NOMO-1 (cell line): ENCODE measurements around the gene PRR3.

Experiments
- DNase-seq, 2 experiments: peaks; one replicate each; lab custom pipeline; 2025; ENCODE audit not compliant: unreplicated experiment in 2 of 2; lab: John Stamatoyannopoulos, UW

PRR3 gene

DNA sequence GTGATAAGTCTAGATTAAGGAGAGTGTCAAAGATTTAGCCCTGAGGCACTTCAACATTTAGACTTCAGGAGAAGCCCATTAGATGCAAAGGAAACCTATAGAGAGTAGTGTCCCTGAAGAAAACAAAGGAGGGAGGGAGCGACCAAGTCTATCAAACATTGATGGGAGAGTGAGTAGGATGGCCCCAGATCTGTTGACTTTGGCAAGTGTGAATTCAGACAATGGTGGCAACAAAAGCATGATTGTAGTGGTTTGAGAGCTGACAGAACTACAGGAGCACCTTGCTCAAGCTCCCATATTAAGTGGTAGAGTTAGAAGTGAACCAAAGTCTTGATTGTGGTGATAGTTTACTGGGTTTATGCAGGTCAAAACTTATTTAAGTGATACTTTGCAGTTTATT lies 13.2 kb downstream of the PRR3 start:
- DNase-seq, result no peak

DNA sequence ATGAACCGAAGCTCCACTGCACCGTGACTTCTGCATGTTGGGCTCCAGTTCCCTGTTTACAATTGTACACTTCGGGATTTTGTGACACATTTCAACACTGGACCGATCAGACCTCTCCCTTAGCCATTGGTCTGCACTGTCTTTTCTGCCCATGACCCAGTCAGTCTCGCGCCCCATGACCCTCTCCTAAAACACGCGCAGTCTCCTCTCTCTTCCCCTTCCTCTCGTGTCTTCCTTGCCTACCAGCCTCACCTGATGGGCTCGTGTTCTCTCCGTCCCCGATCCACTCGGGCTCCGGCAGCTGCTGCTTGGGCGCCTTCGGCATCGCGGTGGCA lies 13.6 kb downstream of the PRR3 start:
- DNase-seq, result no peak

- DNase-seq, result peak; percentile 95 to 98
These were observed 14.1 kb downstream of the PRR3 start, which contains the start of gene ABCF1 for GRCh38 chr6:30571075-30571761. Gene ABCF1, plus strand, starts transcription at chr6:30571442. Its CDS starts 46 bp downstream, at chr6:30571488.

DNA sequence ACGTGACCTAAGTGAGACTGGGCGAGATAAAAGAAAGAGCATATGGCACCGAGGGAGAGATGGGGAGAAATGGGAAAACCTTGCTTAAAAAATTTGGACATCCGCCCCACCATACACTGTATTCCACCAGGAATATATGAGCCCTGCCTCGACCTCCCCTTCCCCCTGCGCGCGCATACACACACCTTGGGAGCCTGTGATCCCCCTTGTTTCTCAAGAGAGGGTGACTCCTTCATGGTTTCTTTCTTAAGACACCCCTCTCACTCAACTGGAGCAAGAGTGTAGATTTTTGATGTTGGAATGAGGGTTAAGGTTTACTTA lies 14.6 kb downstream of the PRR3 start:
- DNase-seq, result no peak

GRCh38 chr6:30572148-30572547 lies 15.1 kb downstream of the PRR3 start:
- DNase-seq, result no peak

DNA sequence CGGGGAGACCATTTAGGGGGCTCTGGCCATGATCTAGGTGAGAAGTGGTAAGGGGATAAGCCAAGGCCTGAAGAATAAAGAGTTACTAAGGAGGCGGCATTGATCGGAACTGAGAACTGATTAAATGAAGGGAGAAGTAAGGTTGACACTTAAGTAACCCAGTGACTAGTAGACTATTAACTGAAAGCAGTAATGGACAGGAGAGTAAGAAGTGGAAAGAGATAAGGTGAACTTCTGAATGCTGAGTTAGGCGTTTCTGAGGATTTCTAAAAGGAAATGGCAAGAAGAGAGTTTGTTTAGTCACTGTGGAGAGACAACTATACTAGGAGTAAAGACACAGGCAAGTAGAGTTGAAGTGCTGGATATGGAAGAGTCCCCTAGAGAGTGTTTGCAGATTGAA lies 16.0 kb downstream of the PRR3 start:
- DNase-seq, result no peak

GRCh38 chr6:30578051-30578450 lies 21.0 kb downstream of the PRR3 start:
- no peak for DNase-seq

DNA sequence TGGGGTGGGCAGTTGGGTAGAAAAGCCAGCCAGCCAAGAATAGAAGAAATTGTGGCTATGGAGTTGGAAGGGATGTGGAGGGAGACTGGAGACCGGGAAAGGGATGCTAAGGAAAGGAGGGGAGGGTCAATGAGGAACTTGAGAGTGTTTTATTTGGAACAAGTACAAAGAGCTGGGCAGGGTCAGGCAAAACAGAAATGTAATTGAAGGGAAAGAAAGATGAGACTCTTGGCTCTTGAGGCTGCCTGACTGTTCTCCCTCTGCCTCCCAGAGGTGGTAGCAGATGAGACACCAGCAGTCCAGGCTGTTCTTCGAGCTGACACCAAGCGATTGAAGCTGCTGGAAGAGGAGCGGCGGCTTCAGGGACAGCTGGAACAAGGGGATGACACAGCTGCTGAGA lies 26.8 kb downstream of the PRR3 start:
- no peak for DNase-seq

GRCh38 chr6:30589754-30590358 lies 32.8 kb downstream of the PRR3 start:
- no peak for DNase-seq

DNA sequence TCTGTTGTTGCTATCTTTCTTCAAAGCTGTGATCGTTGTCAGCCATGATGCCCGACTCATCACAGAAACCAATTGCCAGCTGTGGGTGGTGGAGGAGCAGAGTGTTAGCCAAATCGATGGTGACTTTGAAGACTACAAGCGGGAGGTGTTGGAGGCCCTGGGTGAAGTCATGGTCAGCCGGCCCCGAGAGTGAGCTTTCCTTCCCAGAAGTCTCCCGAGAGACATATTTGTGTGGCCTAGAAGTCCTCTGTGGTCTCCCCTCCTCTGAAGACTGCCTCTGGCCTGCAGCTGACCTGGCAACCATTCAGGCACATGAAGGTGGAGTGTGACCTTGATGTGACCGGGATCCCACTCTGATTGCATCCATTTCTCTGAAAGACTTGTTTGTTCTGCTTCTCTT lies 33.4 kb downstream of the PRR3 start:
- DNase-seq, result no peak

- no peak for DNase-seq
These were observed 33.9 kb downstream of the PRR3 start for GRCh38 chr6:30591008-30591407.

DNA sequence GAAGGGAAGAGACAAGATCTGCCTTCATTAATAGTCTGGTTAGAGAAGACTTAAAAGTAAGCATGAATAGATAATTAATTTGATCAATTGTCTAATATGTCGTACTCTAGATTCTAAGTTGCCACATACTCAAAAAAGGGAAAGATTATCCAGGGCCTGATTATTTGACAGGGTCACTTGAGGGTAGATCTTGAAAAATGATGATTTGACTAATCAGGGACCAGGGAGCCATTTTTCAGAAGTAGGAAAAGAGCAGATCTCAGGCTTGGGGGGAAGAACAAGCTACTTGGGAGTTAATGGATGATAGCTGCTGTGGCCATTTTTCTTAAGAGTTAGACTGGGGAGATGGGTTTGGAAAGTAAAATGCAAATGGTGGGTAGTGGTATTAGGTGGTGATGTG lies 35.2 kb downstream of the PRR3 start:
- no peak for DNase-seq

- peak; percentile 34 to 55 for DNase-seq
These were observed 40.4 kb downstream of the PRR3 start for GRCh38 chr6:30597315-30598144.

DNA sequence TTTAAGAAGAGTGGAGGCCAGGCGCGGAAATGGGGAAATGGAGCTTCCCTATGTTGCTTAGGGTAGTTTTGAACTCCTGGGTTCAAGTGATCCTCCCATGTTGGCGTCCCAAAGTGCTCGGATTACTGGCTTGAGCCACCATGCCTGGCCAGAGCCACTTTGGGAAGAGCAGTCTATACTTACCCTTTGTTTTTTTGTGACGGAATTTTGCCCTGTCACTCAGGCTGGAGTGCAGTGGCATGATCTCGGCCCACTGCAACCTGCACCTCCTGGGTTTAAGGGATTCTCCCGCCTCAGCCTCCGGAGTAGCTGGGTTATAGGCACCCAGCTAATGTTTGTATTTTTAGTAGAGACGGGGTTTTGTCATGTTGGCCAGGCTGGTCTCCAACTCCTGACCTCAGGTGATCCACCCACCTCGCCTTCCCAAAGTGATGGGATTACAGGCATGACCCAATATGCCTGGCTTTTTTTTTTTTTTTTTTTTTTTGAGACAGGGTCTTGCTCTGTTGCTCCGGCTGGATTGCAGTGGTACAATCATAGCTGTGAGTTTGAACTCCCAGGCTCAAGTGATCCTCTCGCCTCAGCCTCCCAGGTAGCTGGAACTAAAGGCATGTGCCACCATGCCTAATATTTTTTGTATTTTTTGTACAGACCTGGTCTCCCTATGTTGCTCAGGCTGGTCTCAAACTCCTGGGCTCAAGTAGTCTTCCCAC lies 42.0 kb downstream of the PRR3 start:
- DNase-seq, result no peak

DNA sequence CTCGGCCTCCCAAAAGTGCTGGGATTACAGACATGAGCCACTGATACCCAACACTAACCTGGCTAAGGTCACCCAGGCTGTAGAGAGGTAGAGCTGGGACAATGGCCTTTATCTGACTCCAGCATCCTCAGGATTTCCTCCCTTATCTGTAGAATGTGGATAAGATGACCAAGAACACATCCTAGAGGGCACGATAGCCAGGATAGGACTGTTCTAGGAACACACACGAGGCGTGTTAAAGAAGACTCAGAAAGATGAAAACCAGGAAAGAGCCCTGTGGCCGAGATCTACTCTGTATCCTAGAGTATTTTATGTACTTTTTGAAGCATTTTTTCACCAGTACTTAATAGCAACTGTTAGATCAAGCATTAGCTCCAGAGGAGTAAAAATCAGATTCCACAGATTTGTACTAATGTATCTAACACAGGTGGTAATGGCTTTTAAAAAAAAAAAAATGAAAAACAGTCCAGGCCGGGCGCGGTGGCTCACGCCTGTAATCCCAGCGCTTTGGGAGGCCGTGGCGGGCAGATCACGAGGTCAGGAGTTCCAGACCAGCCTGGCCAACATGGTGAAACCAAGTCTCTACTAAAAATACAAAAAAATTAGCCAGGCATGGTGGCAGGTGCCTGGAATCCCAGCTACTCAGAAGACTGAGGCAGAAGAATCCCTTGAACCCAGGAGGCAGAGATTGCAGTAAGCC lies 42.7 kb downstream of the PRR3 start:
- DNase-seq, result no peak

DNA sequence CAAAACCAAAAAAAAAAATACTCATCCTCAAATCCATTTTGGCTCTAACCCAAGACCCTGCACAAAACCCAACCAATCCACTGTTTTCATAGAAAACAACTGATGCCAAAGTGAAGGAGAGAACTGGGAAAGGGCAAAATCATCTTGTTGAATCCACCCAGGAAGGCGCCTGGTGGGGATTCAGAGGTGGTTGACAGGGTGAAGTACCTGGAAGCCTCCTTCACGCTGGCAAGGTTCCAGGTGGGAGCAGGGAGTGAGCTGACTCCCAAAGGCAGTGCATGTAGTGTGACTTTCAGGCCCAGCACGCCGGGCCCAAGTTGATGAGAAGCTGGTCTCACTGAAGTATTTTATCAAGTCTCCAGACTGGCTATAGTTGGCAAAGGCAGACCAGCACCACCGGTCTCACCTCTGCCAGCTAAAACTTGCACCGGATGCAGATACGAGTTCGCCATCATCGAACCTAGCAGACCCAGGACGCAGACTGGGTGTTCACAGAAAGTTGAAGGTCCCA lies 43.4 kb downstream of the PRR3 start:
- no peak for DNase-seq

DNA sequence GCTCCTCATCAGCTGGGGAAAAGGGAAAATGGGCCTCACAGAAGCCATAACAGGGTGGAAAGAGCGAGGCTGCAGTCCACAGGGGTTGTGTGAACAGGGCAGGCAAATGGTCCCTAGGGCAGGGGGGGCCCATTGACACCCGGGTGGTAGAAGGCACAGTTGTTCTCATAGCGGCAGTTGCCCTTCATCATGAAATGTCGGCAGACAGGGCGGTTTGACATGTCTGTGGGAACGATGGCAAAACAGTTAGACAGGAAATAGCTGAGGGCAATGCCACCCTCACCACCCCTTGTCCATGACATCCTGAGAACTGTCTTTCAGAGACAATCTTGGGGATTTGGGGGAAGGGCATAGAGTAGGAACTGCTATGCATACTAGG lies 44.3 kb downstream of the PRR3 start:
- no peak for DNase-seq

GRCh38 chr6:30601815-30602641 lies 44.9 kb downstream of the PRR3 start:
- DNase-seq, result no peak

DNA sequence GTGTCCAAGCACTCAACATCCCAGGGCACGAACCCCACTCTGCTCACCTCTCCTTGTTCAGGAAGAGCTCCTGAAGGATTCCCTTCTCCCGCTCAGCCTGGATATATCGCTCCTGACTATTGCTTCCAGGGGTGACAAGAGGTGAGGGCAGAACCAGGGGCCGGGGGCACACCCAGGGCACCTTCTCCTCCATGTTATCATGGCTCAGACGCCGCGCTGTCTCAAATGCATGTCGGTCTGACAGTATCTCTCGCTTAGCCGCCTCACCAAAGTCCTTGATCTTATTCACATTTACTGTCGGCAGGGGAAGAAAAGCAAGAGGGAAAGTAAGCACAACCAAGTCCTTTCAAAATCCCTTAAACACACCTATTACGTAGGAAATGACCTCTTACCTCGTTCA lies 46.9 kb downstream of the PRR3 start:
- no peak for DNase-seq

GRCh38 chr6:30610065-30610464 lies 53.0 kb downstream of the PRR3 start:
- DNase-seq, result no peak
